Fibroblast of villous mesenchyme (primary cell): Measurements from ENCODE around the gene SLC2A8. TPM values are rescaled to one million over a fixed set of nuclear protein-coding genes. Genes with fewer than 3 reads are reported as not detected.

Source experiments
- DNase-seq: peaks from one replicate; pipeline ENCODE4 v3.0.0-alpha.2; 2010; ENCODE audit warnings: low read depth
- H3K4me3 ChIP-seq: 2 replicates; pipeline ENCODE4 v1.5.1; 2011; ENCODE audit warnings: low read depth, mild to moderate bottlenecking, low read length
- total RNA-seq: library from RNA; depleted of rRNA; stranded (reverse); fragments of >200 nt; gene quantifications from 2 replicates; pipeline ENCODE4 v1.2.3, GENCODE V29; 2012
- TF ChIP-seq, protein P1 (sequence below): IDR thresholded peaks from 2 replicates; pipeline ENCODE4 v1.5.1; 2012; ENCODE audit warnings: low read depth, mild to moderate bottlenecking, low read length; ENCODE audit not compliant: insufficient read depth

The SLC2A8 gene
- total RNA-seq, 1 donor: 8.2 TPM

GRCh38 chr9:127438394-127438793 lies 41.4 kb downstream of the SLC2A8 start:
- TF ChIP-seq, protein P1, sequence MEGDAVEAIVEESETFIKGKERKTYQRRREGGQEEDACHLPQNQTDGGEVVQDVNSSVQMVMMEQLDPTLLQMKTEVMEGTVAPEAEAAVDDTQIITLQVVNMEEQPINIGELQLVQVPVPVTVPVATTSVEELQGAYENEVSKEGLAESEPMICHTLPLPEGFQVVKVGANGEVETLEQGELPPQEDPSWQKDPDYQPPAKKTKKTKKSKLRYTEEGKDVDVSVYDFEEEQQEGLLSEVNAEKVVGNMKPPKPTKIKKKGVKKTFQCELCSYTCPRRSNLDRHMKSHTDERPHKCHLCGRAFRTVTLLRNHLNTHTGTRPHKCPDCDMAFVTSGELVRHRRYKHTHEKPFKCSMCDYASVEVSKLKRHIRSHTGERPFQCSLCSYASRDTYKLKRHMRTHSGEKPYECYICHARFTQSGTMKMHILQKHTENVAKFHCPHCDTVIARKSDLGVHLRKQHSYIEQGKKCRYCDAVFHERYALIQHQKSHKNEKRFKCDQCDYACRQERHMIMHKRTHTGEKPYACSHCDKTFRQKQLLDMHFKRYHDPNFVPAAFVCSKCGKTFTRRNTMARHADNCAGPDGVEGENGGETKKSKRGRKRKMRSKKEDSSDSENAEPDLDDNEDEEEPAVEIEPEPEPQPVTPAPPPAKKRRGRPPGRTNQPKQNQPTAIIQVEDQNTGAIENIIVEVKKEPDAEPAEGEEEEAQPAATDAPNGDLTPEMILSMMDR: no peak
- DNase-seq: no peak

GRCh38 chr9:127444283-127444920 lies 47.4 kb downstream of the SLC2A8 start:
- H3K4me3 ChIP-seq: no peak overlapping the region
- TF ChIP-seq, protein P1: no peak
- DNase-seq: no peak

More at GRCh38 chr9:127438394-127438793, 41.4 kb downstream of the SLC2A8 start:
- no peak overlapping the region for H3K4me3 ChIP-seq

GRCh38 chr9:127444921-127445850 lies 48.2 kb downstream of the SLC2A8 start:
- no peak for DNase-seq
- H3K4me3 ChIP-seq: no peak overlapping the region
- TF ChIP-seq, protein P1: no peak

DNA sequence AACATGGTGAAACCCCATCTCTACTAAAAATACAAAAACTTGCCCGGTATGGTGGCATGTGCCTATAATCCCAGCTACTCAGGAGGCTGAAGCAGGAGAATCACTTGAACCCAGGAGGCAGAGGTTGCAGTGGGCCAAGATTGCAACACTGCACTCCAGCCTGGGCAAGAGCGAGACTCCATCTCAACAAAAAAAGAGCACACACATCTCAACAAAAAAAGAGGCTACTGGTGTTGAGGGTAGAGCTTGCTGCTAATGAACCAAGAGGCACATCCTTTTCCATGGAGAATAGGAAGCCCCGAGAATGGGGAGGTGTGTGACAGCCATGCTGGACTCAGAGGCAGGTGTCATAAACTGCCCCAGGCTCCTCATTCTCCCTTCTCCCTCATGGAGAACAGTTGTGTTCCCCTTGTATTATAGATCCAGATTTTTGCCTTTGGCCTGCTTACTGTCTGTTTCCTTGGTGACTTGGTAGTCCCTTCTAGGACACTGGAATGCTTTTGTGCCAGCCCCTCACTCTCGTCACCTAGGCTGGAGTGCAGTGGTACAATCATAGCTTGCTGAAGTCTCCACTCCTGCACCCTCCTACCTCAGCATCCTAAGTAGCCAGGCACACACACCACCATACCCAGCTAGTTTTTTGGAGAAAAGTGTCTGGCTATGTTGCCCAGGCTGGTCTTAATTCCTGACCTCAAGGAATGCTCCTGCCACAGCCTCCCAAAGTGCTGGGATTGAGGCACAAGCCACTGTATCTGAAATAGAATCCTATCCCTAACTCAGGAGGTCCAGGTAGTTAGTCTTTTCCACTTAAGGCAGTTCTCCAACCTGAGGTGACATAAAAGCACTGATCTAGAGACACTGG lies 49.1 kb downstream of the SLC2A8 start:
- no peak for DNase-seq
- no peak overlapping the region for H3K4me3 ChIP-seq
- TF ChIP-seq, protein P1: no peak

GRCh38 chr9:127446713-127447415 lies 49.9 kb downstream of the SLC2A8 start:
- H3K4me3 ChIP-seq: no peak overlapping the region
- TF ChIP-seq, protein P1: no peak
- no peak for DNase-seq
